8988T (cell line): ENCODE results near the gene CT45A10.
"Not testable (repeated sequence)": the region's sequence is repeated elsewhere in the genome, so short reads cannot be mapped to it uniquely, and the experiment has no call there.

Source experiments
- DNase-seq: peaks from one replicate; pipeline ENCODE4 v3.0.0; 2011

CT45A10 gene, protein sequence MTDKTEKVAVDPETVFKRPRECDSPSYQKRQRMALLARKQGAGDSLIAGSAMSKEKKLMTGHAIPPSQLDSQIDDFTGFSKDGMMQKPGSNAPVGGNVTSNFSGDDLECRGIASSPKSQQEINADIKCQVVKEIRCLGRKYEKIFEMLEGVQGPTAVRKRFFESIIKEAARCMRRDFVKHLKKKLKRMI

DNA sequence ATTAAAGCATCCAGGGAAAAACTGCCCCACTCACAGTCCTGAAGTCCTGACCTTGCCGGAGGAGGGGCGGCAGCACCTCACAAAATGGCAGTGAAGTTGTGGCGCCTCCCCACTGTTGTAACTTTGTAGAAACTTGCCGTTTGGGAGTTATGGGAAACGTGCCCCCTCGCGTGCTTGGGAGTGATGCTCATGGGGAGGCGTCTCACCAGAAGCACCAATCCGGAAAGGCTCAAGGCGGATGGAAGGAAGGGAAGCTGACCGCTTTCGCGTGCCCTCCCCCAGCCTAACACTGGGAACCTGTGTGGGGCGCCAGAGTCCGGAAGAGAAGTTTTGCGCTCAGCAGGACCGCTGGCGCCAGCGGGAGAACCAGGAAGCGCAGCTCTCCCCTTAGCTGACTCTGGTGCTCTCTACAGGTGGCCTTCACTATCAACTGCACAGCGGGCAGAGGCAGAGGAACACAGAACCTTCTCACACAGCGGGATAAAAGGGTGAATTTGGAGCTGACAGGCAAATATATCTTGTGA, at the start of gene CT45A10, which contains the start of gene SAGE1:
CT45A10 (minus strand) TSS at position 151 of the 524 bp plus-strand sequence. CDS start 8,100 bp downstream, outside the sequence.
SAGE1 (plus strand) TSS at position 423 of the 524 bp plus-strand sequence. CDS start 2,527 bp downstream, outside the sequence.
- no peak for DNase-seq

DNA sequence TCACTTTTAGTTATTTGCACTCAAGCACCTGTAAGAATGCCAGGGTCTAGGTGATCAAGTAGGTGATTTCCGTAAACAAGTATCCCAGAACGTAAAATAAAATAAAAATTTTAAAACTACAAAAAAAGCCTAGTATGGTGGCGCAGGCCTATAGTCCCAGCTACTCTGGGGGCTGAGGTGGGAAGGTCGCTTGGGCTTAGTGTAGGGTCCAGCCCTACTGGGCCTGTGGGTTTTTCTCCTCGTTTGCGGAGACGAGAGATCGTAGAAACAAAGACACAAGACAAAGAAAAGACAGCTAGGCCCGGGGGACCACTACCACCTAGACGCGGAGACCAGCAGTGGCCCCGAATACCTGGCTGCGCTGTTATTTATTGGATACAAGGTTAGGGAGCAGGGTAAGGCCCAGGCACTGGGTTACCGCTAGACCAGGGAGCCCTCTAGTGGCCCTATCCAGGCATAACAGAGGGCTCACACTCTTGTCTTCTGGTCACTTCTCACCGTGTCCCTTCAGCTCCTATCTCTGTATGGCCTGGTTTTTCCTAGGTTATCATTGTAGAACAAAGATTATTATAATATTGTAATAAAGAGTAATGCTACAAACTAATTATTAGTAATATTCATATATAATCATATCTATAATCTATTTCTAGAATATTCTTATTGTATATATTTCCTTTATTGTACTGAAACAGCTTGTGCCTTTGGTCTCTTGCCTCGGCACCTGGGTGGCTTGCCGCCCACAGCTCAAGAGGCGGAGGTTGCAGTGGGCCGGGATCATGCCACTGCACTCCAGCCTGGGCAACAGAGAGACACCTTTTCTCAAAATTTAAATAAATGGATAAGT, 38.6 kb upstream of the CT45A10 start:
- no peak for DNase-seq

DNA sequence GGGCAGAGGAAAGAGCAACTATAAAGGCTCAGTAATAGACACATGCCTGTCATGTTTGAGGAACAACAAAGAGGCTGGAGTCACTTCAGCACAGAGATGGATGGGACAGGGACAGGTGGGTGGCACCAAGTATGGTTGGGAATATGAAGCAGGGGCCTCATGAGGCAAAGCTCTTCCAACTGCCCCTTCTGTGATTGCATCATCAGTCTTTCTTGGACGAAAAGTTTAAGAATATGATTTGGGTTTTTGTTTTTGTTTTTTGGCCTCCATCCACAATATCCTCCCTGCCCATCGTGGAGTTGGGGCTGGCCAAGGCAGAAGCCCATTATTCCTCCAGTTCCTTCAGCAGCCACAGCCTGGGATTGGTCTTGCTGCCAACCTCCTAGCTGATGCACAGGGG, 34.7 kb upstream of the CT45A10 start:
- DNase-seq, result no peak

DNA sequence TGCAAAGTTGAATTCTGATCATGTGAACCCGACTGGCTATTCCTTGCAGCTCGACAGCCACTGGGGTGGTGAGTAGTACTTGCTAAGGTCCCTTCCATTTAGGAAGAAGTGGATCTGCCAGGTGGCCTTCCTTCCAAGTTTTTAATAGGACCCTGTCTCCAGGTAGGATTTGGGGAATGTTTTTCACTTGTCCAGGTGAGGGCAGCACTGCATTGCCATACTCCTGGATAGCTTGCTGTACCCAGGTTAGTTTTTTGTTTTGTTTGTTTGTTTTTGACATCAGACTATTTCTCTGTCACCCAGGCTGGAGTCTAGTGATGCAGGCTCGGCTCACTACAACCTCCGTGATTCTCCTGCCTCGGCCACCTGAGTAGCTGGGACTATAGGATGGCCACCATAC, 30.1 kb upstream of the CT45A10 start:
- no peak for DNase-seq

DNA sequence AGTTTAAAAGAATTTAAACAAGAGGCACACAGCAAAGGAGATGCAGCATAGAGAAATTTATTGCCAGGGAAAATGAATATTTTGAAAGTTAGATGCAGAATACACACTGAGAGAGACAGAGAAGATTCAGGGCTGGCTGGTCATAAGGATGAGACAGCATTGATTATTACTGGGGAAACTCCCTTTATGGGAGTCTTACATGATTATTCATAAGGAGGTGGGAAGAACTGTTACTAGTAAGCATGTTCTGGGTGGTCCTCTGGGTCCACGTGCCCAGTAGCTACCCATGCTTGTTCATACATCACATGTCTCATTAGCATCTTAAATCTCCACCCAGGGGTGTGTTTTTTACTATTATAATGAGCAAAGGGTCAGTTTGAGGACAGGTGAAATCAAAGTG, 27.3 kb upstream of the CT45A10 start:
- DNase-seq, result not testable (repeated sequence)

DNA sequence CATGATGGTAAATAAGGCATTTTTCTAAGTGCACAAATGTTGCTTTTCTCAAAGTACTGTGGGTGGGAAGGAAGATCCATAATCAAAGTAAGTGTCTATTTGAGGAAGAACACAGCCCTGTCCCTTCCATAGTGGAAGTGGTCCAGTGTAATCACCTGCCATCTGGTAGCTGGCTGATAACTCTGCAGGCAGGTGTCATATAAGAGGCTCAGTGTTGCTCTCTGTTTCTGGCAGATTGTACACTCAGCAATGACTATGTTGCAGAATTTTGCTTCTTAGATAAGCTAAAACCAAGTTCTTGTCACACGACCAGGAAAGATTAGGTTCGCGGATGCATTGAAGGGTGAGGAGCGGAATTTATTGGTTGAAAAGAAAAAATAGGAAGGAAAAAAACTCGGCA, 21.2 kb upstream of the CT45A10 start:
- DNase-seq, result no peak

DNA sequence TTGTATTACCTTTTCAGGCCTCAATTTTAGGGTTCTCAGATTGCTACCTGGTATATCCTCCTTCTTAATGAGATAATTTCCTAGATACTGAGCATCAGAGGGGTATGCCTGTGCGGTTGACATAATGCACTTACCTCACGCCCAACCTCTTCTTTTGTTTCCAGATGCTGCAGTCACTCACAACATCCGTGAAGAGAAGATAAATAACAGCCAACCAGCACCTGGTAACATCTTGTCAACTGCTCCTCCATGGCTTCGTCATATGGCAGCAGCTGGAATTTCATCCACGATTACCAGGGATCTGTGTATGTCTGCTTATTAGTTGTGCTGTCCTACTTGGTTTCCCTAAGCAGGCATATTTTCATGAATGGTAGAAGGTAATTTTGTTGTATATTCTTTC, 17.0 kb upstream of the CT45A10 start:
- DNase-seq, result no peak

DNA sequence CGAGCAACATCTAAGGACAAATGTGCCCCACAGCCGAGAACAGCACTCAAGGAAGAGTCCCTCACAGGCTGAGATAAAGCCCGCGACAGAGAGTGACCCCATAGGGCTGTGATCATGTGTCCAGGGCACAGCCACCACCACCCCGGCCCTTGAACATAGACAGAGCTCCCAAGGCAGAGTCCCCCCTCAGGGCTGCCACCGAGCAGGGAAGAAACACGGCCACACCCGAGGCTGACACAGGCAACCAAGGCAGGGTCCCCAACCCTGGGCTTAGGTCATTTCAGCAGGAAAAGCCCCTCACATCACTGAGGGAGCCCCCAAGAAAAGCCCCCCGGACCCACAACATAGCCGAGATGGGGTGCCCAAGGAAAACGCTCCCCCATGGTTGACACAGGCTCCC, 463 bp downstream of the CT45A10 start:
- no peak for DNase-seq

DNA sequence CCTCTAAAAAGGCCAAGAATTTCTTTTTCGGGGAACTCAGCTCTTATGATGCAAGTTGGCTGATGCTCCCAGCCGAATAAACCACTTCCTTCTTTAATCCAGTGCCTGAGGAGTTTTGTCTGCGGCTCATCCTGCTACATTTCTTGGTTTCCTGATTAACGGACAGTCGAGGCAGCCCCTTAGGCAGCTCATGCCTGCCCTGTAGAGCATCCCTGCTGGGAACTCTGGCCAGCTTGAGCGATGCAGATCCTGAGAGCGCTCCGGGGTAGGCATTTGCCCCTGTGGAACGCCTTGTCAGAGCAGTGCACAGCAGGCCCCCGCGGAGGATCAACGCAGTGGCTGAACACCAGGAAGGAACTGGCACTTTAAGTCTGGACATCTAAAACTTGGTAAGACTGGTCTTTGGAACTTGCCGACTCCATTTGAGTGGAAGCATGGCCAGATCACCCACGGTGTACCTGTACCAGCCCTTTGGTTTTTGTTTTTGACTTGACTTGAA, 3.1 kb downstream of the CT45A10 start:
- DNase-seq, result no peak

DNA sequence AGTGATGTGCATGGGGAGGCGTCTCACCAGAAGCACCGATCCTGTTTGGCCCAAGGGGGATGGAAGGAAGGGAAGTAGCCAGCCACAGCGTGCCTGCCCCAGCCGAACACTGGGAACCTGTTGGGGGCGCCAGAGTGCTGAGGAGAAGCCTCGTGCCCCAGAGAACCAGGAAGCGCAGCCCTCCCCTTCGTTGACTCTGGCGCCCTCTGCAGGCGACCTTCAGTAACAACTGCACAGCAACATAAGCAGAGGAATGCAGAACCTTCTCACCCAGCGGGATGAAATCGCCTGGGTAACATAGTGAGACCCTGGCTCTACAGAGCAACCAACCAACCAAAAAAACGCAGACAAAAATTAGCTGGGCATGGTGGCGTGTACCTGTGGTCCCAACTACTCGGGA, 4.3 kb downstream of the CT45A10 start:
- not testable (repeated sequence) for DNase-seq

DNA sequence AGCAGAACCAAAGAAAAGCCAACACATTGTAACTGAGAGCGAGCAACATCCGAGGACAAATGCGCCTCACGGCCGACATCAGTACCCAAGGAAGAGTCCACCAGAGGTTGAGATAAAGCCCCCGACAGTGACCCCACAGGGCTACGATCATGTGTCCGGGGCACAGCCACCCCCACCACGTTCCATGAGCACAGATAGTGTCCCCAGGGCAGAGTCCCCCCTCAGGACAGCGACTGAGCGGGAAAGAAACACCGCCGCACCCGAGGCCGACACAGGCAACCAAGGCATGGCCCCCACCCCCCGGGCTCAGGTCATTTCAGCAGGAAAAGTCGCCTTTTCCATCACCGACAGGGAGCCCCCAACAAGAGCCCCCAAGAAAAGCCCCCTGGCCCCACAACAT, 5.0 kb downstream of the CT45A10 start:
- DNase-seq, result not testable (repeated sequence)

DNA sequence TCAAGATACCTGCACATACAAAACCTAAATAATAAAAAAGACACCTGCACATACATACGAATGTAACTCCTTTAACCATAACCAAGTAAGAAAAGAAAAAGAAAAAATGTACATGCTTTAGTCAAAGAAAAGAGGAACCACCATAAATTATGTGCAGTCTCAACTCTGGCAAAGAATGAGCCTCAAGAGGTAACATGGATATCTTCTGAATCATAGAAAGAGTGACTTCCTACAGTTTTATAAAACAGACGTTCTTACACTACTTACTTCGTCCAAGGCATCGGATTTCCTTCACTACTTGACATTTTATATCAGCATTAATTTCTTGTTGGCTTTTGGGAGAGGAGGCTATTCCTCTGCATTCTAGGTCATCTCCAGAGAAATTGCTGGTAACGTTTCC, 10.5 kb downstream of the CT45A10 start:
- not testable (repeated sequence) for DNase-seq

DNA sequence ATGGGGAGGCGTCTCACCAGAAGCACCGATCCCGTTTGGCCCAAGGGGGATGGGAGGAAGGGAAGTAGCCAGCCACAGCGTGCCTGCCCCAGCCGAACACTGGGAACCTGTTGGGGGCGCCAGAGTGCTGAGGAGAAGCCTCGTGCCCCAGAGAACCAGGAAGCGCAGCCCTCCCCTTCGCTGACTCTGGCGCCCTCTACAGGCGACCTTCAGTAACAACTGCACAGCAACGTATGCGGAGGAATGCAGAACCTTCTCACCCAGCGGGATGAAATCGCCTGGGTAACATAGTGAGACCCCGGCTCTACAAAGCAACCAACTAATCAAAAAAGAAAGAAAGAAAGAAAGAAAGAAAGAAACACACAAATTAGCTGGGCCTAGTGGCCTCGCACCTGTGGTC, 21.5 kb downstream of the CT45A10 start, which contains the start of gene CT45A9:
CT45A9 (minus strand) TSS at position 101 of the 400 bp plus-strand sequence. CDS start 3,751 bp downstream, outside the sequence.
- DNase-seq, result not testable (repeated sequence)

DNA sequence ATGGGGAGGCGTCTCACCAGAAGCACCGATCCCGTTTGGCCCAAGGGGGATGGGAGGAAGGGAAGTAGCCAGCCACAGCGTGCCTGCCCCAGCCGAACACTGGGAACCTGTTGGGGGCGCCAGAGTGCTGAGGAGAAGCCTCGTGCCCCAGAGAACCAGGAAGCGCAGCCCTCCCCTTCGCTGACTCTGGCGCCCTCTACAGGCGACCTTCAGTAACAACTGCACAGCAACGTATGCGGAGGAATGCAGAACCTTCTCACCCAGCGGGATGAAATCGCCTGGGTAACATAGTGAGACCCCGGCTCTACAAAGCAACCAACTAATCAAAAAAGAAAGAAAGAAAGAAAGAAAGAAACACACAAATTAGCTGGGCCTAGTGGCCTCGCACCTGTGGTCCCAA, 38.8 kb downstream of the CT45A10 start, which contains the start of gene CT45A8:
CT45A8 (minus strand) TSS at position 101 of the 400 bp plus-strand sequence. CDS start 3,755 bp downstream, outside the sequence.
- DNase-seq, result not testable (repeated sequence)

DNA sequence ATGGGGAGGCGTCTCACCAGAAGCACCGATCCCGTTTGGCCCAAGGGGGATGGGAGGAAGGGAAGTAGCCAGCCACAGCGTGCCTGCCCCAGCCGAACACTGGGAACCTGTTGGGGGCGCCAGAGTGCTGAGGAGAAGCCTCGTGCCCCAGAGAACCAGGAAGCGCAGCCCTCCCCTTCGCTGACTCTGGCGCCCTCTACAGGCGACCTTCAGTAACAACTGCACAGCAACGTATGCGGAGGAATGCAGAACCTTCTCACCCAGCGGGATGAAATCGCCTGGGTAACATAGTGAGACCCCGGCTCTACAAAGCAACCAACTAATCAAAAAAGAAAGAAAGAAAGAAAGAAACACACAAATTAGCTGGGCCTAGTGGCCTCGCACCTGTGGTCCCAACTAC, 56.1 kb downstream of the CT45A10 start, which contains the start of gene CT45A7:
CT45A7 (minus strand) TSS at position 101 of the 400 bp plus-strand sequence. CDS start 3,747 bp downstream, outside the sequence.
- not testable (repeated sequence) for DNase-seq
